Measurements from ENCODE around the gene PALD1.

Gene PALD1

DNA sequence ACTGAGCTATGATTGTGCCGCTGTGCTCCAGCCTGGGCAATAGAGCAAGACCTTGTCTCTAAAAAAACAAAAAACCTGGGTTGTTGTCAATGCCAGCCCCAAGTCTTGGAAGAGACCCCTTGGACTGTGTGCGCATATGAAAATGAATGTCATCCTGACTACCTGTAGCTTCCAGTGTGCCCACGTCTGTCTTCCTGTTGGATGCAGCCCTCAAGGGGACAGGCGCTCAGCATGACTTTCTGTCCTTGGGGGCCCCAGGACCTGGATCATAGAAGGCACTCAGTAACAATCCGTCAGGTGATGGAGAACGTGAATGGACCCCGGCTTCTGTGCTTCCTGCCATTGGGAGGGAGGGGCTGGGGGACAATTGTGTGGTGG is 114.9 kb downstream of the PALD1 start:
- no peak overlapping the region for H3K27ac ChIP-seq
- TF ChIP-seq ZFX (IDR thresholded peaks at IDR 0.05), result no peak
- TF ChIP-seq, protein P1, sequence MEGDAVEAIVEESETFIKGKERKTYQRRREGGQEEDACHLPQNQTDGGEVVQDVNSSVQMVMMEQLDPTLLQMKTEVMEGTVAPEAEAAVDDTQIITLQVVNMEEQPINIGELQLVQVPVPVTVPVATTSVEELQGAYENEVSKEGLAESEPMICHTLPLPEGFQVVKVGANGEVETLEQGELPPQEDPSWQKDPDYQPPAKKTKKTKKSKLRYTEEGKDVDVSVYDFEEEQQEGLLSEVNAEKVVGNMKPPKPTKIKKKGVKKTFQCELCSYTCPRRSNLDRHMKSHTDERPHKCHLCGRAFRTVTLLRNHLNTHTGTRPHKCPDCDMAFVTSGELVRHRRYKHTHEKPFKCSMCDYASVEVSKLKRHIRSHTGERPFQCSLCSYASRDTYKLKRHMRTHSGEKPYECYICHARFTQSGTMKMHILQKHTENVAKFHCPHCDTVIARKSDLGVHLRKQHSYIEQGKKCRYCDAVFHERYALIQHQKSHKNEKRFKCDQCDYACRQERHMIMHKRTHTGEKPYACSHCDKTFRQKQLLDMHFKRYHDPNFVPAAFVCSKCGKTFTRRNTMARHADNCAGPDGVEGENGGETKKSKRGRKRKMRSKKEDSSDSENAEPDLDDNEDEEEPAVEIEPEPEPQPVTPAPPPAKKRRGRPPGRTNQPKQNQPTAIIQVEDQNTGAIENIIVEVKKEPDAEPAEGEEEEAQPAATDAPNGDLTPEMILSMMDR (conservative IDR thresholded peaks at IDR 0.05), result no peak

DNA sequence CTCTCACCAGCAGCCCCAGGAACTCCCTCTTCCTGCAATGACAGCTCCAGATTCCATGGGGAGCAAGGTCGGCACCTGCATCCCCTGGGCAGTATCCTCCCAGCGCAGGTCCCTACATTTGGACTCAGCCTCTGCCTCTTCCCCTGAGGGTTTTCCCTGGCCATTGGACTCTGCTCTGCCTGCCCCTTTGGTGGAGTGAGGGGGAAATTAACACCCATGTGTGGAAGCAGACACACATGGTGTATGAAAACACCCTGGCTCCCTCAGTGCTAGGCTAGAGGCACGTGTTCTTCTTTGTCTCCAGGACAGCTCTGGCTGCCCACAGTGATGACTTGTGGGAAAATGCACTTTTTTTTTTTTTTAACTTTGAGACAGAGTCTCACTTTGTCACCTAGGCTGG is 115.6 kb downstream of the PALD1 start:
- TF ChIP-seq, protein P1 (conservative IDR thresholded peaks at IDR 0.05), result no peak
- TF ChIP-seq ZFX (IDR thresholded peaks at IDR 0.05), result no peak
- no peak overlapping the region for H3K27ac ChIP-seq

GRCh38 chr10:70595566-70596016 is 117.0 kb downstream of the PALD1 start:
- H3K27ac ChIP-seq, result no peak overlapping the region
- TF ChIP-seq, protein P1 (conservative IDR thresholded peaks at IDR 0.05), result no peak
- TF ChIP-seq ZFX (IDR thresholded peaks at IDR 0.05), result no peak

DNA sequence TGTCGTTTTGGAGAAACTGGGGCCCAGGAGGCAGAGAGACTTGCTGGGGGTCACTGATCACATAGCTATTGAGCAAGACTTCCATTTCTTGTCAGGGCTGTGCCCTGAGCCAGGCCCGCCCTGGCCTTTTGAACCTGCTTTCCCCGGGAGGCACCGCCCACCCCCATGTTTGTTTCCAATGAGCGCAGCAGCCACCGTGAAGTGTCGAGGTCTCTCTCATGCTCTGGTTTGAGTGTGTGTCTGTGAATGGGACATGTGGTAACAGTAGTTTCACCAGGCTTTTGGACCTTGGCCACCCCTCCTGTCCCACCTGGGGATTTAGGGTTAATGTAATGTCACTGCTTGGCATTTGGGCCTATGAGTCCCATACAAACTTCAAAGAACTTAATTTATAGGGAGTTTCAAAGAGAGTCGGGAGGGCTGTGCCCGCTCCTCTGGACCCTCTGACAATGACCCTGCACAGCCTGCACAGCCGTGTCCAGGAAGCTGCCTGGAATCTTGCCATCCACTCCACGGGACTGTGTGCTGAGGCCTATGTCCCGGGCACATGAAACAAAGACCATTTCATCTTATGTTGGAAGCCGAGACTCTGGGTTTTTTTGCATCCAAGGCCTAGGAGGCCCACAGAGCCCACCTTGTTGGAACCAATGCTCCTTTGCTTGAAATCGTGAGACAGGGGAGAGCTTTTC is 117.7 kb downstream of the PALD1 start:
- H3K27ac ChIP-seq, result no peak overlapping the region
- no peak; the same call in 1 of the 2 replicates for TF ChIP-seq ZFX (IDR thresholded peaks at IDR 0.05)
- TF ChIP-seq, protein P1 (conservative IDR thresholded peaks at IDR 0.05), result no peak

DNA sequence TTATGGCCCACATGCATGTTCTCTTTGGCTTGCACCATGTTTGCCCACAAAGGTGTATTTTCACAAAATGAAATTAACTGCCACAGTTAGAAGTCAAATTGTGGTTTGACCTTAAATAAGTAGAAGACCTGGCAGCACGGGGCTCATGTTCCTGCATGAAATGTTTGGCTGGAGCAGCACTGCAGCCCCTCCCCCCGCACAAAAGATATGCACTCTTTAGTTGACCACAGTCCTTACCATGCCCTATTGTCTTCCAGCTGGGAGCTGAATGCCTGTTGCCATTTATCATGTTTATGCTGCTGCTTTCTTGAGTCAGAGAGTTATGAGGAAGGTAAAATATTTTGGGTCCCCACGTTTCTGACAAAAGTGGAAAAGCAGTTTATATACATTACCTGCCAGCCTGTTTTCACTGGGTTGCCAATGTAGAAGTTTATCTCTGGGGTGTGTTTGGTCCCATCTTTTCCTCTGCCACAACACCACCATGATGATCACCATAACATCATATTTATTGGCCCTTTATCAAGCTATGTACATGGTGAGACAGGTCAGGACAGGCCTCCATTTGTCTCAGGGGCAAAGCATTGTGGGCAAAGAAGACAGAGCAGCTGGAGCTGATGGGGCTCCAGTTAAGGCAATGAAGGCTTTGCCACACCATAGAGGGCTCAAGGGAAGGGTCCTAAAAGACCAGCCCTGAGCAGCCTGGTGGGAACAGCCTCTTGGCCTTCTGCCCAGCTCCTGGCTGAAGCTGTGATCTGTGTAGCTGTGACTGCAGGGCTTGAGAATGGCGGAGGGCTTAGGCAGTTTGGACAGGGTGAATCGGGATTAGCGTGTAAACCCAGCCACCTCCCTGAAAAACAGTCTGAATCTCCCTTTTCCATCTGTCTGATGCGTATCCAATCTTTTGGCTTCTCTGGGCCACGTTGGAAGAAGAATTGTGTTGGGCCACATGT is 118.6 kb downstream of the PALD1 start:
- H3K27ac ChIP-seq, result no peak overlapping the region
- TF ChIP-seq ZFX (IDR thresholded peaks at IDR 0.05), result no peak; the same call in 1 of the 2 replicates
- TF ChIP-seq, protein P1 (conservative IDR thresholded peaks at IDR 0.05), result no peak

- TF ChIP-seq, protein P1 (conservative IDR thresholded peaks at IDR 0.05), result no peak
- H3K27ac ChIP-seq, result no peak overlapping the region
These were observed 119.6 kb downstream of the PALD1 start for GRCh38 chr10:70597856-70598815.
